ENCODE measurements around the gene TGFBR1.

The TGFBR1 gene

DNA sequence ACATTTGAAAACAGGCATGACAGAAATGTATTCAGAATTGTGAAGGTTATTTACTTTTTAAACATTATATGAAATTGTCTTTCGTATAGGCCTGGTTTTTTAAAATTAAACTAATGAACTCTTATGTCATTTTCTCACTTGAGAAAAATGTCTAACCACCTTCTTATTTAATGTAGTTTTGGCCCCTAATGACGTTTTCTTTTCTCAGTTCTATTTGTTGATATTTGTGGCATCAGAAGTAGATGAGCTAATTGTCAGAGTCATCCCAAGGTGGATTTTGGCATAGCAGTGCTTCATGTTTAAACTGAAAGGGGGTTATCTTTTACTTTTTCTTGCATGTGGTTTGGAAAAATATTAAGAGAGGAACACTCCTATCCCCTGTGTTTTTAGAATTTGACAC is 28.2 kb downstream of the TGFBR1 start:
- DNase-seq (ENCODE audit: low spot score) = no peak

DNA sequence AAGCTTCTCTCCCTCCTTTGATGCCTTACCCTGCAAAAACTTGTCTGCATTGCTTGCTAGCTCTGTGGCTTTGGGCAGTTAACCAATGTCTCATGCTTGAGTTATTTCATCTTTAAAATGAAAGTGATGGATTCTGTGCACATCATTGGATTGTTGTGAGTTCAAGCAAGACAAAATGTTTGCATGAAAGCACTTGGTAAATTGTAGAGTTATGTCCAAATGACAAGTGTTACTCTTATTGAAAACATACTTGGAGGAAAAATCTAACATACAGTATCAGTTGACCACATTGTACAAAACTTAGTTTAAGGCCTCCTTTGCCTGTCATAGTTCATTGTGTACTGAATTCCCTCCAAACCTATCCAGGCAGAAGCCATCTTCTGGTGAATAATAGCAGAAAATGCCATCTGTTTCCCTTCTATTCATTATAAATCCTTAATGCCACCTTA is 30.0 kb downstream of the TGFBR1 start:
- DNase-seq (ENCODE audit: low spot score) = no peak

DNA sequence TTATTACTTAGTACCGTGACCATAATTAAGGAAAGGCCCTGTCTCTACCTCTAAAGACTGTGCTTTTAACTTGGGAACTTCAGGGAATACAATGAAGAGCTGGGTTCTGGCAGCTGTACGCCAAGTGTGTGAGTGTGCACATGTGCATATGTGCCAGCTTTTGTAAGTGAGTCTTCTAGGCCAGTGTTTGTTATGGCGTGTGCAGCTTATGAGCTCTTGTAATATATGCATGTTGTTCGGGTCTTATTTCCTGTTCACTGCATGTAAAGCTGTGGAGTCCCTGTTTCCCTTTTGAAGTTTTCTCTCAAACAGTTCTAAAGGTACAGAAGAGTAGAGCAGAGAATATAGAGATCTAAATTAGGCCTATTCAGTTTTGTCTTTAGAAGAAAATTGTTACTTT is 30.5 kb downstream of the TGFBR1 start:
- DNase-seq (ENCODE audit: low spot score) = no peak

DNA sequence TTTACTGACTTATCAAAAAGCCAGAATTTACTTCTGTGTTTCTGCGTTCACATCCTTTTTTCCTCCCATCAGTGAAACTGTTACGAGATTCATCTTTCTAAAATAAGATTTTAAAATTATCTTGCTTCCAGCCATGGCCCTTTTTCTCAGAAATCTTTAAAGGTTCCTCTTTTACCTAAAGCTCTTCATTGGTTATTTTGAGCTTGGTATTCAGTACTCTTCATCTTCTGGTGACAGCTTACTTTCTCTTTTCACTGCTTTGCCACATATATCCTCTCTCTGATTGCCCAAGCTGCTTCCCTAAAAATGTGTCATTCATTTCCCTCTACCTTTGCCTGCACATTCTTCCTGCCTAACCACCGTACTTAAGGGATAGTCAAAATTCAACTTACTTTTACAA is 32.3 kb downstream of the TGFBR1 start:
- DNase-seq (ENCODE audit: low spot score) = no peak

DNA sequence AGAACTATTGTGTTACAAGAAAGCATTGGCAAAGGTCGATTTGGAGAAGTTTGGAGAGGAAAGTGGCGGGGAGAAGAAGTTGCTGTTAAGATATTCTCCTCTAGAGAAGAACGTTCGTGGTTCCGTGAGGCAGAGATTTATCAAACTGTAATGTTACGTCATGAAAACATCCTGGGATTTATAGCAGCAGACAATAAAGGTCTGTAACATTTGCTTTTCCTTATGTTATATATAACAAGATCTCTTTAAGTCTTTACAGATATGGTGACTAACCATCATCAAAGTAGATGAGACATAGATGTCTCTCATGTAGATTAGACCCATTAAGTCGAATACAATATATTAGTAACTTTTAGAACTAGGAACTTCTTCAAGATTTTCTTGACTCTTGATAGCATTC is 33.0 kb downstream of the TGFBR1 start:
- DNase-seq (ENCODE audit: low spot score) = no peak

DNA sequence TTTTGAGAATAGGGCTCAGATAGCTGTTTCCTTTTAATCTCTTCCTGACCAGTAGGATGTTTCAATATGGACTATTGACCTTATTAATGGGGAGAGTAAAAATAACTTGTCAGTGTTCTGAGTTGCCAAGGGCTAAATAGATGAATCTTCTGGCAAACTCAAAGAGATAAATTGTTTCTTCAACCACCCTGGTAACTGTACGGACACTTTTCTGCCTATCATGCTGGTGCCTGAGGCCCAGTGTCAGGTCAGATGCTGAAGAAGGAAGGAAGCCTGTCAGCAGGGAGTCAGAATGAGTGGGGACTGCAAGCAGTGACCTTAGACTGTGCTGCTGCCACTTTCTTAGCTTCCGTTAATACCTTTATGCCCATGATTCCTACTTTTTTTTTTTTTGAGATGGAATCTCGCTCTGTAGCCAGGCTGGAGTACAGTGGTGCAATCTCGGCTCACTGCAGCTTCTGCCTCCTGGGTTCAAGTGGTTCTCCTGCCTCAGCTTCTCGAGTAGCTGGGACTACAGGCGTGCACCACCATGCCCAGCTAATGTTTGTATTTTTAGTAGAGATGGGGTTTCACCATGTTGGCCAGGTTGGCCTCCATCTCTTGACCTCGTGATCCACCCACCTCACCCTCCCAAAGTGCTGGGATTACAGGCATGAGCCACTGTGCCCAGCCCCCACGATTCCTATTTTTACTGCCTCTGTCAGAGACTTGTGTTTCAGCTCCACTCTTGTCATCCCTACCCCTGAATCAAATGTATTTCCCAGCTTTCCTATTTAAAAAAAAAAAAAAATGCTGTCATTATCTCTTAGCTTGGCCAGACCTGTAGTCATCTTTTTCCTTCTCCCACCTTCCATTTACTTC is 33.7 kb downstream of the TGFBR1 start:
- no peak for DNase-seq (ENCODE audit: low spot score)

DNA sequence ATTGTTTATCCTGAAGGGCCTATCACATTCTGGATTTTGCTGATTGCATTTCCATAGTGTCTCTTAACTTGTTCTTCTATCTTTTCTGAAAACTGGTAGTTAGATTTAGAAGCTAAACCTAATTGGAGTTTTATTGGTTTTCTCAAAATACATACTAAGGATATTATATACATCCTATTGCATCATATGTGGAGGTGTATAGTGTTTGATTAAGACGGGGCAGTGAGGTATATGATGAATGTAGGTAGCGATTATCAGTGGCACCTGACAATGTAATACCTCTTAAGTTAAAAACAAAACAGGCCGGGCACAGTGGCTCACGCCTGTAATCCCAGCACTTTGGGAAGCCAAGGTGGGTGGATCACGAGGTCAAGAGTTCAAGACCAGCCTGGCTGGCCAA is 35.0 kb downstream of the TGFBR1 start:
- no peak for DNase-seq (ENCODE audit: low spot score)

DNA sequence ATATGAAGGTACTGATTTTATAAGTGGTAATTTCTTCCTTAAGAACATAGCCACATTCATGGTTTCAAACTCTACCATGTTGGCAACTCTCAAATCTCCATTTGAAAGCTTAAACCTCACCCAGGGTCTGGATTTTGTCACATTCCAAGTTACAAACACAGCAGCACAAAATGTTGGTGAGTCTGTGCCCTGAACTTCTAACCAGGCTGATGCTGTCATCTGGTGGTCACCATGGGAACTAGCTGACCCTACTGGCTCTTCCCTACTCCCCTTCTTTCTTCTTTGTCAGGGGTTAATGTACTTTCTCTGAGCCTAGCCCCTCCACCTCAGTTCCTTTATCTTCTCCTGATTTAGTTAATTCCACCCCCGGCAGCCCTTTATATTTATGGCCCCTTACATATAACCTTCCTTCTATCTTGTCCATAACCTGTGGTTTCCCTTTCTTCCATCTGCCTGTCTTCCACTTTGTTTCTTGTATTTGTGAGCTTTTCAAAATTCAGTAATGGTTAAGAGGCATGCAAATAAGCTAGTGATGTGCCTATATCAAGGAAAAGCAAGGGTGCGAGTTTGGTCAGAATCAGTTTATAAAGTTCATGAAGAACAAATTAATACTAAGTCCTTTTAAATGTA is 35.9 kb downstream of the TGFBR1 start:
- peak; percentile 34 for DNase-seq (ENCODE audit: low spot score)

DNA sequence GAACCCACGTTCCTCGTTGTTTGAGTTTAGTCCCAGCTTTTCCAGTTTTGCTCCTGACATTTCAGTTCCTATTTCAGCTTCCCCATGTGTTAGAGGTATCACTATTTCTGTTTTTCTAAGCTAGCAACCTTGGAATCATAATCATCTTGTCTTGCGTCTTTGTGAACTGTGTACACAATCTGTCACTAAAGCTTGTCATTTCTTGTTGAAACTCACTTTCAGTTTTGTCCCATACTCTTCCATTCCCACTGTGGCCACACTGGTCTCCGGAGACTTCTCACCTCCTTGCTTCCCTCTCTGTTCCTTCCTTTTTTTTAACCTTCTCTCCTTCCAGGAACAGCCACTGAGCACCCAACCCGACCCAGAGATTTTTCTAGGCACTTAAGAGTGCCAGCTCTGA is 36.9 kb downstream of the TGFBR1 start:
- DNase-seq (ENCODE audit: low spot score) = no peak

DNA sequence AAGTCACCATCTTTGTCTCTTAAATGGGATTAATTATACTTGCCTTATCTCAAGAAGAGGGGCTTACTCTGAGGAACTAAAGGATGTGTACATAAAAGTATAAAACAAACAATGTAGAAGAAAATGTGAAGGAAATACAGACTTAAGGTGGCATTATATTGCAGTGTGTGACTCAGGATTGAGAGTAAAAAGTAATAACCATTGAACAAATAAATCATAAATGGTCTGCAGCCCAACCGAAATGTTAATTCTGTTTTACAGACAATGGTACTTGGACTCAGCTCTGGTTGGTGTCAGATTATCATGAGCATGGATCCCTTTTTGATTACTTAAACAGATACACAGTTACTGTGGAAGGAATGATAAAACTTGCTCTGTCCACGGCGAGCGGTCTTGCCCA is 37.4 kb downstream of the TGFBR1 start:
- DNase-seq (ENCODE audit: low spot score) = no peak

DNA sequence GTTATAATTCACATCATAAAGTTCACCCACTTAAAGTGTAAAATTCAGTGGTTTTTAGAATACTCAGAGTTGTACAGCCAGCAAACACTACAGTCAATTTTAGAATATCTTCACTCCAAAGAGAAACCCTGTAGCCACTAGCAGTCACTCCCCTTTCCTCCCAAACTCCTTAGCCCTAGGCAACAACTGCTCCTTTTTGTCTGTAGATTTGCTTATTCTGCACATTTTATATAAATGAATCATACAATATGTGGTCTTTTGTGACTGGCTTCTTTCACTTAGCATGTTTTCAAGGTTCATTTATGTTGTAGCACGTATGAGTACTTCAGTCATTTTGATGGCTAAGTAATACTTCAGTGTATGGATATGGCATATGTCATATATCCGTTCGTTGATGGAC is 38.7 kb downstream of the TGFBR1 start:
- no peak for DNase-seq (ENCODE audit: low spot score)

DNA sequence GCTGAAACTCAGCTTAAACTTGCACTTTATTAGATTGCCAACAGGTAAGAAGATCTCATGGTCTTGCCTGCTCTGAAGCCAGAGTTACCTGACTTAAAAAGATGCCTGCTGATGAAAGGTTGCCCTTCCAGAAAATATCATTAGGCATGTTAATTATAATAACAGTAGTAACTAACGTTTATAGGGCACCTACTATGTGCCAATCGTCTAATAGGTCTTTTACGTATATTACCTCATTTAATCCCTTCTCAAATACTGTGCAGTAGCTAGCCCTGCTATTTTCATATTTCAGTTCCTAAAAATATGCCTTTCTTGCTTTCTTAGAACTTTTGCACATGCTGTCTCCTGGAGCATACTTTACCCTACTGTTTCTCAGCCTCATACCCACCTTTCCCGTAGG is 40.1 kb downstream of the TGFBR1 start:
- DNase-seq (ENCODE audit: low spot score) = no peak

DNA sequence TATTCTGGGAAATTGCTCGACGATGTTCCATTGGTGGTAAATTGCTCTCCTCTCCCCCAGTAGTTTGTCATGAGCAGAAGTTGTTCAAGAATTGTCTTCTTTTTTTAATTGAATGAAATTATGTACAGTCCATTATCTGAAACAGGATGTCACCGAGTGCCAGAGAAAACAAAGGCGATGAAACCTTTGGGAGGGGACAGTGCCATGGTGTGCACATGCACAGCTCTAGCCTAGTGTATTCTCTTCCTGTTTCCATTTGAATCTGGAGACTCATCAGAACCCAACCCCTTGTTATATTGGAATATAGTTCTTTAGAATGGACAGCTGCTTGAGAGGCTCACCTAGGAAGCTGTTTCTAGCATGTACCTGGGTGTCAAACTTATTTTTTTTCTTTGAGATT is 41.7 kb downstream of the TGFBR1 start:
- no peak for DNase-seq (ENCODE audit: low spot score)

DNA sequence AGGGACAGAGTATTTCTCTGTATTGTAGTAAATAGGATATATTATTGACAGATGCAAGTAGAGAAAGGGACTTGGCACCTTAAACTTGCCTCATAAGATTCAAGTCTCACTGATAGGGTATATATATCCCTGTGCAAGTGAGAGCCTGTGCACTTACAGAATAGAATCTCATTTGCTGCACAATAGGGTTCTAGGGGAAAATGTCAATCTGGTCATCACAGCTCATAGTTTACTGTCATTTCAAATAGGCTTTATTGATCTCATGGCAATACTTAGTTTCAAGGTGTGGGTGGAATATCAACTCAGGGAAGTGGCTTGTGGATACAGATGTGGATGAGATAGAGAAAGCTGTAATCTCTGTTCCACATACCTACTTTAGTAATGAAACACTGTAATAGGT is 42.3 kb downstream of the TGFBR1 start:
- DNase-seq (ENCODE audit: low spot score) = no peak

DNA sequence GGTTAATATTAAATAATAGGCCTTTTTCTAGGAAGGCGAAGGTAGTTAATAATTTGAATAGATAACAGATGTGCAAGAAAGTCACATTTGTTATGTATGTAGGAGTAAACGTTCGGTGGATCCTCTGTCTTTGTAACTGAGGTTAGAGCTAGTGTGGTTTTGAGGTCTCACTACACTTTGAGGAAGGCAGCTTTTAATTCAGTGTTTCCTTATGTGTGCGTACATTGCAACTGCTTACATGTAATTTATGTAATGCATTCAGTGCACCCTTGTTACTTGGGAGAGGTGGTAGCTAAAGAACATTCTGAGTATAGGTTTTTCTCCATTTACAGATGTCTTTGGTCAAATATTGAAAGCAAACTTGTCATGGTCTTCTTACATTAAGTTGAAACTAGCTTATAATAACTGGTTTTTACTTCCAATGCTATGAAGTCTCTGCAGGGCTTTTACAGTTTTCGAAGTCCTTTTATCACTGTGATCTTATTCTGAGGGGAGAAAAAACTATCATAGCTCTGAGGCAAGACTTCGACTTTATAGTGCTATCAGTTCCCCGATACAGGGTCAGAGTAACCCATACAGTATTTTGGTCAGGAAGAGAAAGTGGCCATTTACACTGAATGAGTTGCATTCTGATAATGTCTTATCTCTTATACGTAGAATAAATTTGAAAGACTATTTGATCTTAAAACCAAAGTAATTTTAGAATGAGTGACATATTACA is 45.7 kb downstream of the TGFBR1 start:
- no peak for DNase-seq (ENCODE audit: low spot score)

DNA sequence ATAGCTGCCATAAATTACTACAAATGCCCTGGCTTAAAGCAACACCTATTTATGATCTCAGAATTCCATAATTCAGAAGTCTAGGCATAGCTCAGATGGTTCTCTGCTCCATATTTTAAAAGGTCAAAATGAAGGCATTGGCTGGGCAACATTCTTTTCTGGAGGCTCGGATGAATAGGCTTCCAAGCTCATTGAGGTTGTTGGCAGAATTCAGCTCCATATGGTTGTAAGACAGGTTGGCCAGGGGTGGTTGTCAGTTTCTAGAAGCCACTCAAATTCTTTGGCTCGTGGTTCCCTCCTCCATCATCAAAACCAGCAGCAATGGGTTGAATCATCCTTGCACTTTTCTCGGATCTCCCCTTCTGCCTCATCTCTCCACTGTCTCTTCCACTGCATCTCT is 49.4 kb downstream of the TGFBR1 start:
- DNase-seq (ENCODE audit: low spot score) = no peak

DNA sequence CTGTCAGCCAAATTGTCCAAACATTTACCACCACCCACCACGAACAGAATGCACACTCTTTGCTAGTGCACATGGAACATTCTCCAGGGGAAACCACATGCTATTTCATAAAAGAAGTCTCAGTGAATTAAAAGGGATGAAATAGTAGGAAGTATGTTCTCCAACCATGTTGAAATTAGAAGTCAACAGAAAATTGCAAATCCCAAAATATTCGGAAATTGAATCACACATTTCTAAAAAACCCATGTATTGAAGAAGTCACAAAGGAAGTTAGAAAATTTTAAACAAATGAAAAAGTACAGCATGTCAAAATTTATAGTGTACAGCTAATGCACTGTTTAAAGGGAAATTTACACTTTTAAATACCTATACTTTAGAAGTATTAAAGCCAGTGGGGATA is 50.8 kb downstream of the TGFBR1 start:
- no peak for DNase-seq (ENCODE audit: low spot score)

DNA sequence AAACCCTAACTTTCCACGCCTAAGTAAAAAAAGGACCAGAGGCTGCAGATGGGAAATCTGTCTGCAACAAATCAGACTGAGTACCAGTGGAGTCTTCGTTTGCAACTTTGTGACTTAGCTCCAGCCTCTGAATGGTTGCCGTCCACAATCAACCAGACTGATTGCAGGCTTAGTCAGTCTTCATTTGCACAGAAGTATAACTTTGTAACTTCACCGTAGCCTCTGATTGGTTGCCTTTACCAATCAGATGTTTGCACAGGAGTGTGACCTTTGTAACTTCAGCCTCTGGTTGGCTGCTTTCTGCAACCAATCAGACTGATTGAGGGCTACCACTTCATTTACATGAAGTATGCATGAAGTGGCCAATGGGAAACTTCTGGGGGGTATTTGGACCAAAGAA is 53.7 kb downstream of the TGFBR1 start:
- DNase-seq (ENCODE audit: low spot score) = no peak

DNA sequence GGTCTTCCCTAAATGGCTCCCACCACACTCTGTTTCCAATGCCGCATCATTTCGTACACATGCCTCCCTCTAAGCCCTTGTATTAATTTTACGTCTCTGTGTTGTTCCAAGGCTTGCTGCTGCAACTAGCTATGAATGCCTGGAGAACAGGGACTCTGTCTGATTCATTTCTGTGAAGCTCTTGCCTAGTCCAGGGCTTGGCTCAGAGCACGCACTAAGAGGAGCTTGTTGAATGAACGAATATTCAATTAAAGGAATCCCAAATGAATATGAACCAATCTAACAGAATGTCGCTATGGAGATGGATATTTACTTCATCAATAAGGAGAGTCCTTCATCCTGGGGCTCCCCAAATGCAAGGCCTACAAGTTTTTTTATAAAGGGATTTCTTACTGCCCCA is 55.3 kb downstream of the TGFBR1 start:
- no peak for DNase-seq (ENCODE audit: low spot score)

DNA sequence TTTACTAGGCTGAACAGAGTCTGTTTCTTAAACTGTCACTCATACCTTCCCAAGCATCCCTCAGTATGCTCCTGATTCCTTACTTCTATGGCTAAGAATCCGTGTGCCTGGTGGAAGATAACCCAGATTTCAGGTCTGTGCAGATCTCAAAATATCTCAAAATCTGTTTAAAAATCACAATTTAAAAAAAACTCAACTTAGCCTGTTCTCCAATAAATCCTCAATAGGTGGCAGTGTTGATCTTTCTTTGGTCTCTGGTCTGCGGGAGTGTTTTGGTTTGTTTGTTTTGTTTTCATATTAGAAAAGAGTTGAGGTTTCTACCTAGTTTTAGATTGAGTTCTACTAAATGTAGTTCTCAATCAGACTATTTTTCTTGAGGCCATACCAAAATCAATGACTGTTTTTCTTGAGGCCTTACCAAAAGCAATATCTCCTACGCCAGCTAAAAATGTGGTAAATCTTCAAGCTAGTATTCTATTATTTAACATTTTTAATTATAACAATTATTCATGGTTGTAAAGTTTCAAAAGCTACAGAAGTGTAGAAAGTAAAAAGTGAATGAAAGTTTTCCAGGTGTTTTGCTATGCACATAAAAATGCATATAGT is 57.9 kb downstream of the TGFBR1 start:
- no peak for DNase-seq (ENCODE audit: low spot score)

DNA sequence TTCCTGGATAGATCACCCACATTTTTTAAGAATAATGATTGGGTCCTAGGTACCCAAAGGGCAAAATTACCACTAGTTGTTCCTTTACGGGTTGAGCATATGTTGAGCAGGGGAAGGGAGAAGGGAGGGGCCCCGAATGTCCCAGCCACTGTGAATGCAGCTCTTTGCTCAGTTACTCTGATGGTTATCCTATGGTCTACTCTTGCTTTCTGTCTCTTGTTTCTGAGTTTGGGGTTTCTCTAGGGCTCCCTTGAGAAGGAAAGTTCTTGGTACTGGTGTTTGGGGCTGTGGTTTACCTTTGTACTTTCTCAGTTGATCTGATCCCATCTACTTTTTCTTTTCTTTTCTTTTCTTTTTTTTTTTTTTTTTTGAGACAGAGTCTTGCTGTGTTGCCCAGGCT is 61.2 kb downstream of the TGFBR1 start:
- DNase-seq (ENCODE audit: low spot score) = no peak

DNA sequence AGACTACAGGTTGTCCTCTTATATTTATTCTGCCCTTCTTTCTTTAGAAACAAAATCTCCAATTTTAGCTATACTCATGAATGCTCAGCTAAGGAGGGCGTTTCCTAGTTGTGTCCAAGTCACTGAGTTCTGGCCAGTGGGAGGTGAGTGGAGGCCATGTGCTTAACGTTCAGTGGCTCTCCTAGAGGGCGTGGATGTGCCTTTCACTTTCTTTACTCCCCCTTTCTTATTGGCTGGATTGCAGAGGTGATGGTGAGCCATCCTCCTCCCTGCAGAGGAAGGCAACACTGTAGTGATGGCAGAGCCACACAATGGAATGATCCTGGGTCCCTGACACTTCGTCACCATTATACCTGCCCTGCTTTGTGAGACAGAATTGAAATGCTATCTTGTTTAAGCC is 62.2 kb downstream of the TGFBR1 start:
- DNase-seq (ENCODE audit: low spot score) = no peak
